GM21381 (cell line): ENCODE measurements around the gene HEY2.
A peak's percentile ranks its signal among the peaks of the same experiment; 100 is the strongest.
"Not testable (repeated sequence)": the region's sequence is repeated elsewhere in the genome, so short reads cannot be mapped to it uniquely, and the experiment has no call there.

Source experiments
- ATAC-seq: cut with Tn5 transposase; IDR thresholded peaks from one replicate; pipeline ENCODE4 v1.9.1; 2021; ENCODE audit warnings: mild to moderate bottlenecking, moderate library complexity; ENCODE audit not compliant: unreplicated experiment

The HEY2 gene

GRCh38 chr6:125749173-125749864, at the start of gene HEY2:
TSS of gene HEY2 (plus strand) at chr6:125749632. CDS start at chr6:125749777, 145 bp downstream.
- ATAC-seq, result peak; percentile 85

GRCh38 chr6:125700581-125701353, 48.7 kb upstream of the HEY2 start:
- no peak for ATAC-seq

GRCh38 chr6:125701354-125701668, 48.1 kb upstream of the HEY2 start:
- no peak for ATAC-seq

- ATAC-seq, result not testable (repeated sequence)
These were observed 45.5 kb upstream of the HEY2 start for GRCh38 chr6:125703882-125704281.

GRCh38 chr6:125707615-125708243, 41.7 kb upstream of the HEY2 start:
- no peak for ATAC-seq

GRCh38 chr6:125711013-125711675, 38.3 kb upstream of the HEY2 start:
- no peak for ATAC-seq

GRCh38 chr6:125714441-125715090, 34.9 kb upstream of the HEY2 start:
- ATAC-seq, result peak; percentile 61

GRCh38 chr6:125717120-125717731, 32.2 kb upstream of the HEY2 start:
- ATAC-seq, result peak; percentile 81

GRCh38 chr6:125718109-125718508, 31.3 kb upstream of the HEY2 start:
- ATAC-seq, result no peak

- no peak for ATAC-seq
These were observed 26.5 kb upstream of the HEY2 start for GRCh38 chr6:125722886-125723285.

GRCh38 chr6:125727216-125727615, 22.2 kb upstream of the HEY2 start:
- ATAC-seq, result no peak

- ATAC-seq, result no peak
These were observed 20.7 kb upstream of the HEY2 start for GRCh38 chr6:125728739-125729138.

- no peak for ATAC-seq
These were observed 19.4 kb upstream of the HEY2 start for GRCh38 chr6:125729983-125730382.

GRCh38 chr6:125732398-125732797, 17.0 kb upstream of the HEY2 start:
- ATAC-seq, result no peak

GRCh38 chr6:125733516-125734300, 15.7 kb upstream of the HEY2 start:
- ATAC-seq, result no peak

GRCh38 chr6:125738276-125738675, 11.2 kb upstream of the HEY2 start:
- ATAC-seq, result no peak

- no peak for ATAC-seq
These were observed 10.1 kb upstream of the HEY2 start for GRCh38 chr6:125739364-125739763.

- ATAC-seq, result no peak
These were observed 8.1 kb upstream of the HEY2 start for GRCh38 chr6:125741336-125741735.

GRCh38 chr6:125742024-125742423, 7.4 kb upstream of the HEY2 start:
- ATAC-seq, result no peak
